ENCODE results near the gene PSAP. TPM values are rescaled to one million over a fixed set of nuclear protein-coding genes. Genes with fewer than 3 reads are reported as not detected.
"Not testable (repeated sequence)": the region's sequence is repeated elsewhere in the genome, so short reads cannot be mapped to it uniquely, and the experiment has no call there.

PSAP gene
- total RNA-seq, 1 donor from 2014 or later = 358 TPM

DNA sequence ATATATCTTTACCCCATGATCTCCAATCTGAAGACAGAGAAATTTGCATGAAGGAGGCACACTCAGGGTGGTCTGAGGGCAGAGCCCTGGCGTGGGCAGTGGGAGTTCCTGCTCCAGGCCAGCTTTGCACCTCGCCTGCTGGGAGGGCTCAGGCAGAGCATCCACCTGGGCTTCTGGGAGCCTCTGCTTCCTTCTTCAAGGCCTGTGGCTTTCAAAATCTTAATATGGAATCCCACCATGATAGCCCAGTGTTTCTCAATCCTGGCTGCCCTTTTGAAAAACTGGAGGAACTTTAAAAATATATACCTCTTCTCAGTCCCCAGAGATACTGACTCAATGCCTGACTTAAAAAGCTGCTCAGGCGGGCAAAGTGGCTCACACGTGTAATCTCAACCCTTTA, 36.7 kb upstream of the PSAP start:
- no peak overlapping the region for H3K9ac ChIP-seq

DNA sequence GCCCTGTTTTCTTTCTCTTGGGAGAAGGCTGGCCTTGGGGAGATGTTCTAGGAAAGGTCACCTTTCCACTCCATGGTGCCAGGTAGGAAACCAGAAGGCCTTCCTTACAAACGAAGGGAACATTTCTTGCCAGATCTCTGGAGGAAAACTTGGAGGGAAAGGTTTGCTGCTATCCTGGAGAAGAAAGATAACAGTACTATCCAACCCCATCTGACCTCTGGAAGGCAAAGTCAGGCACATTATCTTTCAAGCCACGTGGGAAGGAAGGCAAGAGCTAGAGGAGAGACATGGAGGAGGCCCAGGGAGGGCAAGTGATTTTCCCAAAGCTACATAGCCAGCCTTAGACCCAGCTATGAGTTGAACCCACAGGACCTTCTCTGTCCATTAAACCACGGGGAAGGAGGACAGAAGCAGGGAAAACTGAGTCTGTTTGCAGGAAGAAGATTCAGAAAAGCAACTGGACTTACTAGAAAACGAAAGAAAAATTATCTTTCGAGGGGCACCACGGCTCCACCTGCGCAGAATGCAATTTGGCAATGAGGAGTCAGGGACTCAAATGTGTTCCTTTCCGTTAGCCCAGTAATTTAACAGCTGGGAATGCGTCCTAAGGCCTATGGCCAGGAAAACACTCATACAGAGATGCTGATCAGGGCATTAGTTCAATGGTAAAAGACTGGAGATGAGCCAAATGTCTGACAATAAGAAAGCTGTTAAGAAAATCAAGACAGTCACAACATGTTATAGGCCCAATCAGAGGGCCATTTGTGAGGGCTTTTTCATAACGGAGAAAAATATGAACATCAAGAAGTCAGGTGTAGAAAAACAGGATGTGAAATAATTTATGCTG, 32.0 kb upstream of the PSAP start:
- H3K27me3 Mint-ChIP-seq (ENCODE audit: insufficient read depth, low read depth) = peaks cover 7% of the 10 kb centered on the region

More for the DNA sequence above, 36.7 kb upstream of the PSAP start:
- H3K9me3 Mint-ChIP-seq = no peaks in the 10 kb centered on the region
- H3K36me3 ChIP-seq = no peaks in the 10 kb centered on the region
- no peaks in the 10 kb centered on the region for H3K36me3 Mint-ChIP-seq
- H3K4me1 ChIP-seq = peaks cover 5% of the 10 kb centered on the region
- H3K4me3 ChIP-seq = no peak overlapping the region
- peaks cover 35% of the 10 kb centered on the region for H3K4me1 Mint-ChIP-seq
- H3K27me3 Mint-ChIP-seq (ENCODE audit: insufficient read depth, low read depth) = peaks cover 15% of the 10 kb centered on the region
- H4K20me1 ChIP-seq (ENCODE audit: low read depth) = no peaks in the 10 kb centered on the region
- no peak overlapping the region for H3K4me2 ChIP-seq
- H3K27ac Mint-ChIP-seq = no peak overlapping the region
- no peak for DNase-seq (ENCODE audit: low spot score)
- no peak overlapping the region for H2AFZ ChIP-seq (replicated peaks)
- no peak overlapping the region for H3K27ac ChIP-seq
- H3K4me3 Mint-ChIP-seq = no peak overlapping the region
- H3K27me3 ChIP-seq = peaks cover 40% of the 10 kb centered on the region
- peaks cover 9% of the 10 kb centered on the region for H3F3A ChIP-seq (ENCODE audit: low read depth)
- no peaks in the 10 kb centered on the region for H3K79me2 ChIP-seq (ENCODE audit: low read depth)
- TF ChIP-seq EZH2 (IDR thresholded peaks at IDR 0.05) = no peak
- no peak for TF ChIP-seq EZH2phosphoT487 (IDR thresholded peaks at IDR 0.05)
- no peak for TF ChIP-seq CTCF (IDR thresholded peaks at IDR 0.05)
- H3K9me3 ChIP-seq (ENCODE audit: low read depth) = no peaks in the 10 kb centered on the region

DNA sequence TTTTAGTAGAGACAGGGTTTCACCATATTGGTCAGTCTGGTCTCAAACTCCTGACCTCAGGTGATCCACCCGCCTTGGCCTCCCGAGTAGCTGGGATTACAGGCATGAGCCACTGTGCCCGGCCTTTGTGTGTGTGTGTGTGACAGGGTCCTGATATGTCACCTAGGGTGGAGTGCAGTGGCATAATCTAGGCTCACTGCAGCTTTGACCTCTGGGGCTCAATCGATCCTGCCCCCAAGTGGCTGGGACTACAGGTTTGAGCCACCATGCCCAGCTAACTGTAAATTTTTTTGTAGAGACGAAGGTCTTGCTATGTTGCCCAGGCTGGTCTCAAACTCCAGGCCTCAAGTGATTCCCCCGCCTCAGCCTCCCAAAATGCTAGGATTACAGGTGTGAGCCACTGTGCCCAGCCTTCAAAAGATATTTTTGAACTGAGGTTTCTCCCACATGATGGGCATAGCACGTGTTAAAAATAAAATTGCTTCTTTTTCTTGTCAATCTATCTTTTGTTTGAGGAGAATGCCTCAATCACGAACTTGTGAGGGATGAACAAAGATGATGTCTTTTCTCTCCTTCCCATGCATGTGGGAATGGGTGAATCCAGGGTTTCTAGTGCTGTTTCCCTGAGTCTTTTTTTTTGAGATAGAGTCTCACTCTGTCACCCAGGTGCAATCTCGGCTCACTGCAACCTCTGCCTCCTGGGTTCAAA, 30.8 kb upstream of the PSAP start:
- Histone ChIP-seq H3K27ac (no peak overlapping the region), H3K9ac (no peak overlapping the region), H3K9me3 (ENCODE audit: low read depth) (no peaks in the 10 kb centered on the region), H3F3A (ENCODE audit: low read depth) (peaks cover 5% of the 10 kb centered on the region), H2AFZ (replicated peaks) (no peak overlapping the region), H3K4me2 (no peak overlapping the region), H3K4me3 (no peak overlapping the region), H3K4me1 (peaks cover 5% of the 10 kb centered on the region), H3K79me2 (ENCODE audit: low read depth) (no peaks in the 10 kb centered on the region), H4K20me1 (ENCODE audit: low read depth) (no peaks in the 10 kb centered on the region), H3K27me3 (peaks cover 3% of the 10 kb centered on the region), H3K36me3 (no peaks in the 10 kb centered on the region)
- peaks cover 19% of the 10 kb centered on the region for H3K4me1 Mint-ChIP-seq
- peaks cover 9% of the 10 kb centered on the region for H3K27me3 Mint-ChIP-seq (ENCODE audit: insufficient read depth, low read depth)
- DNase-seq (ENCODE audit: low spot score) = no peak
- H3K36me3 Mint-ChIP-seq = peaks cover 2% of the 10 kb centered on the region
- no peak overlapping the region for H3K4me3 Mint-ChIP-seq
- H3K9me3 Mint-ChIP-seq = peaks cover 2% of the 10 kb centered on the region
- no peak overlapping the region for H3K27ac Mint-ChIP-seq
- TF ChIP-seq EZH2phosphoT487 (IDR thresholded peaks at IDR 0.05) (no peak), CTCF (IDR thresholded peaks at IDR 0.05) (no peak), EZH2 (IDR thresholded peaks at IDR 0.05) (no peak)

More for the DNA sequence above, 32.0 kb upstream of the PSAP start:
- Mint-ChIP-seq H3K4me1 (peaks cover 17% of the 10 kb centered on the region), H3K4me3 (no peak overlapping the region), H3K9me3 (no peaks in the 10 kb centered on the region), H3K27ac (no peak overlapping the region), H3K36me3 (no peaks in the 10 kb centered on the region)
- no peak overlapping the region for H3K9ac ChIP-seq
- DNase-seq (ENCODE audit: low spot score) = no peak
- H2AFZ ChIP-seq (replicated peaks) = no peak overlapping the region
- H3K27ac ChIP-seq = no peak overlapping the region
- no peak for TF ChIP-seq EZH2 (IDR thresholded peaks at IDR 0.05)
- no peak for TF ChIP-seq CTCF (IDR thresholded peaks at IDR 0.05)
- TF ChIP-seq EZH2phosphoT487 (IDR thresholded peaks at IDR 0.05) = no peak
- no peak overlapping the region for H3K4me2 ChIP-seq
- H3K9me3 ChIP-seq (ENCODE audit: low read depth) = no peaks in the 10 kb centered on the region
- peaks cover 15% of the 10 kb centered on the region for H3K27me3 ChIP-seq
- peaks cover 5% of the 10 kb centered on the region for H3K4me1 ChIP-seq
- no peaks in the 10 kb centered on the region for H4K20me1 ChIP-seq (ENCODE audit: low read depth)
- H3K36me3 ChIP-seq = no peaks in the 10 kb centered on the region
- no peak overlapping the region for H3K4me3 ChIP-seq
- no peaks in the 10 kb centered on the region for H3K79me2 ChIP-seq (ENCODE audit: low read depth)
- H3F3A ChIP-seq (ENCODE audit: low read depth) = peaks cover 9% of the 10 kb centered on the region

DNA sequence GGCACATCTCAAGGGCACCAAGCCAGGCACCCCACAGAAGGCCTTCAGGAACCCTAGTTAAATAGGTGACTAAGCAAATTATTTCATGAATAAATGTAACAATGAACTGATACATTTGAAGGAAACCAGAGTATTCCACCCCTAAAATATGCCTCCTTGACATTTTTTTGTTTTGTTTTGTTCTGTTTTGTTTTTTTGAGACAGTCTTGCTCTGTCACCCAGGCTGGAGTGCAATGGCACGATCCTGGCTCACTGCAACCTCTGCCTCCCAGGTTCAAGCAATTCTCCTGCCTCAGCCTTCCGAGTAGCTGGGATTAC, 30.2 kb upstream of the PSAP start:
- not testable (repeated sequence) for H3K27me3 Mint-ChIP-seq (ENCODE audit: insufficient read depth, low read depth); H3K4me1 ChIP-seq; DNase-seq (ENCODE audit: low spot score); H3K4me3 Mint-ChIP-seq; H3F3A ChIP-seq (ENCODE audit: low read depth); H4K20me1 ChIP-seq (ENCODE audit: low read depth); H3K27me3 ChIP-seq; H3K9me3 ChIP-seq (ENCODE audit: low read depth); H2AFZ ChIP-seq (replicated peaks); H3K36me3 Mint-ChIP-seq; H3K9ac ChIP-seq; H3K4me2 ChIP-seq; H3K27ac Mint-ChIP-seq; H3K4me3 ChIP-seq; H3K27ac ChIP-seq; H3K36me3 ChIP-seq; H3K79me2 ChIP-seq (ENCODE audit: low read depth); H3K9me3 Mint-ChIP-seq
- H3K4me1 Mint-ChIP-seq = peaks cover 19% of the 10 kb centered on the region
